Activated T-cell treated with anti-CD3 and anti-CD28 coated beads, Interleukin-2, amount 50 U/mL, for 4 hours (primary cell): ENCODE results near the gene KRT8. TPM values are rescaled to one million over a fixed set of nuclear protein-coding genes. Genes with fewer than 3 reads are reported as not detected.

Source experiments
- ATAC-seq, 2 donors: fragments of 200-7000 bp; cut with Tn5 transposase; one replicate each; pipeline ENCODE4 v1.10.0; 2021
- DNase-seq: peaks from one replicate; pipeline ENCODE4 v3.0.0-alpha.2; 2020
- H3K27me3 Mint-ChIP-seq: one replicate; pipeline ENCODE4 v1.8.0; 2021; ENCODE audit warnings: low read depth, mixed read lengths
- H3K36me3 Mint-ChIP-seq: one replicate; pipeline ENCODE4 v1.8.0; 2022; ENCODE audit warnings: mixed read lengths; ENCODE audit not compliant: insufficient read depth
- H3K4me1 Mint-ChIP-seq: one replicate; pipeline ENCODE4 v1.8.0; 2021; ENCODE audit warnings: low read depth, mixed read lengths
- H3K4me3 Mint-ChIP-seq: one replicate; pipeline ENCODE4 v1.8.0; 2021; ENCODE audit warnings: mild to moderate bottlenecking, moderate library complexity, mixed read lengths
- H3K9me3 Mint-ChIP-seq: one replicate; pipeline ENCODE4 v1.8.0; 2021; ENCODE audit warnings: mixed read lengths
- total RNA-seq, 3 donors: library from RNA; stranded (reverse); gene quantifications; one replicate each; pipeline ENCODE4 v1.2.1, GENCODE V29; 2021

The KRT8 gene
- total RNA-seq, 3 donors from 2014 or later = 4.2 to 6.0 (median 4.5) TPM

- no peak overlapping the region for H3K4me3 Mint-ChIP-seq
- ATAC-seq (no peak), DNase-seq (no peak)
- H3K36me3 Mint-ChIP-seq = no peaks in the 10 kb centered on the region
- no peaks in the 10 kb centered on the region for H3K9me3 Mint-ChIP-seq
- H3K4me1 Mint-ChIP-seq = peaks cover 18% of the 10 kb centered on the region
- peaks cover 12% of the 10 kb centered on the region for H3K27me3 Mint-ChIP-seq
Measured at GRCh38 chr12:52877242-52877641, 27.6 kb downstream of the KRT8 start.

DNA sequence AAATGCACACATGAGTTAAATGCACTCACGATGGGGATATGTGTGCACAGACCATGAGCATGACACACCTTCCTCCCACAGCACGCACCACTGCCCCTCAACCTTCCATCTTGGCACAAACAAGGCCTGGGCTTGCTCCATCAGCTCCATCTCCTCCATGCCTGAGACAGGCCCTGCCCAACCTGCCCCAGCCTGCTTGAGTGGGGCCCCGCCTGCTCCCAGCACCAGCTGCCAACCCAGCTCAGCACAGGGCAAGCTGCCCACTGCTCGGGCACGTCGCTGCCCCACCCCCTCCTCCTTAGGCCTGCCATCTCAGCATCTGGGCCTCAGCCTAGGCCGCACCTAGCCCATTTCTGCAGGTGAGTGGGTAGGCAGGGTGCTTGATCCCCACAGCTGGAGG, 28.5 kb downstream of the KRT8 start:
- no peak for DNase-seq
- H3K27me3 Mint-ChIP-seq = peaks cover 8% of the 10 kb centered on the region
- ATAC-seq = no peak
- H3K4me3 Mint-ChIP-seq = no peak overlapping the region
- H3K9me3 Mint-ChIP-seq = no peaks in the 10 kb centered on the region
- no peaks in the 10 kb centered on the region for H3K36me3 Mint-ChIP-seq
- H3K4me1 Mint-ChIP-seq = peaks cover 18% of the 10 kb centered on the region

DNA sequence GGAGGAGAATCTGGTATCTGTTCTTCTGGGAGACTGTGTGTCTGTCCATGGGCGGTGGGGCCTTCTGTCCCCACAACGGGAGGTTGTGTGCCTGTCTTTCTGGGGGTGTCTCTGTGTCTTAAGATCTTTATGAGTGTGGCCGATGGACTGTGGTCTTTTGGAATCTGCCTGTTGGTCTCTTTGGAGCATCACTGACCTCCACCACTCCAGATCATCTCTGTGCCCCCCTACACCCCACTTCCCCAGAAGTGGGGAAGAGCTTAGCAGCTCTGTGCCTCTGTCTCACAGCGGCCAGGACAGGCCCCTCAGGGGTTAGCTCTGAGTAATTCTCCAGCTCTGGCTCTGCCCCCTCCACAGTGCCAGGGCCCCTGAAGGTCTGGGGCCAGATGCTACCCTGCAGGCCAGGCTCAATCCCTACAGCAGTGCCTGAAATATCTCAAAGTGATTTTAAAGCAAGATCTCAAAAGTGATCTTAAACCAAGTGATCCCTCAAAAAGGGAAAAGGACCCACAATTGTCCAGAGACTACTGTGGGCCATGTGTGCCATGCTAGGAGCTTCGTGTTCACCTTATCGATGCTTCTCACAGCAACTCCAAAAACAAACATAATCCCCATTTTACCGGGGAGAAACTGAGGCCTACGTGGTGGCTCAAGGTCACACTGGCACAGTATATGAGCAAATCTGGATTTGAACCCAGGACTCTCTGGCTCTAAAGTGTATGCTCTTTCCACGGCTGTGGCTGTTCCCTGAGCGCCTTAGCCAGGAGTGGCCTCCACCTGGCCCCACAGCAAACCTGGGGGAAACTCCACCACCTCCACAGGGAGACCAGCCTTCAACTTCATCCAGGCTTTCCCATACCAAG, 30.1 kb downstream of the KRT8 start:
- ATAC-seq (no peak), DNase-seq (no peak)
- Mint-ChIP-seq H3K9me3 (no peaks in the 10 kb centered on the region), H3K27me3 (no peaks in the 10 kb centered on the region), H3K4me3 (peak overlapping the region; percentile 76), H3K4me1 (peaks cover 25% of the 10 kb centered on the region), H3K36me3 (no peaks in the 10 kb centered on the region)

- peaks cover 24% of the 10 kb centered on the region for H3K4me1 Mint-ChIP-seq
- peak overlapping the region; percentile 76 for H3K4me3 Mint-ChIP-seq
- H3K9me3 Mint-ChIP-seq = no peaks in the 10 kb centered on the region
- H3K36me3 Mint-ChIP-seq = no peaks in the 10 kb centered on the region
- DNase-seq = peak; percentile 36
- peak; percentile 68 to 80 for ATAC-seq
- no peaks in the 10 kb centered on the region for H3K27me3 Mint-ChIP-seq
Measured at GRCh38 chr12:52873832-52874572, 30.9 kb downstream of the KRT8 start.

DNA sequence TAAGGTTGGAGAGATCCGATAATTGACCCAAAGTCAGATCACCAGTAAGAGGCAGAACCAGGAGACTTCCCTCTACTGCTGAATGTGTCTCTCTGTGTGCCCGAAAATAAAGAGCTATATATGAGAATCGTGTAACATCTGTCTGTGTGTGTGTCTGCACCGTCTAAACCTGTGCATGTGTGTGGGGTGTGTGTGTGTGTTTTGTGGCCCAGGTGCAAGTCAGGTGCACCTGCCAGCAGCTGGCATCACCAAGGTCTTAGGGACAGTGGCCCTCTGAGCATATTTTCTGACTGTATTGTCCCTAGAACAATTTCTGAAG, 31.4 kb downstream of the KRT8 start:
- no peak for DNase-seq
- no peaks in the 10 kb centered on the region for H3K9me3 Mint-ChIP-seq
- ATAC-seq = no peak

DNA sequence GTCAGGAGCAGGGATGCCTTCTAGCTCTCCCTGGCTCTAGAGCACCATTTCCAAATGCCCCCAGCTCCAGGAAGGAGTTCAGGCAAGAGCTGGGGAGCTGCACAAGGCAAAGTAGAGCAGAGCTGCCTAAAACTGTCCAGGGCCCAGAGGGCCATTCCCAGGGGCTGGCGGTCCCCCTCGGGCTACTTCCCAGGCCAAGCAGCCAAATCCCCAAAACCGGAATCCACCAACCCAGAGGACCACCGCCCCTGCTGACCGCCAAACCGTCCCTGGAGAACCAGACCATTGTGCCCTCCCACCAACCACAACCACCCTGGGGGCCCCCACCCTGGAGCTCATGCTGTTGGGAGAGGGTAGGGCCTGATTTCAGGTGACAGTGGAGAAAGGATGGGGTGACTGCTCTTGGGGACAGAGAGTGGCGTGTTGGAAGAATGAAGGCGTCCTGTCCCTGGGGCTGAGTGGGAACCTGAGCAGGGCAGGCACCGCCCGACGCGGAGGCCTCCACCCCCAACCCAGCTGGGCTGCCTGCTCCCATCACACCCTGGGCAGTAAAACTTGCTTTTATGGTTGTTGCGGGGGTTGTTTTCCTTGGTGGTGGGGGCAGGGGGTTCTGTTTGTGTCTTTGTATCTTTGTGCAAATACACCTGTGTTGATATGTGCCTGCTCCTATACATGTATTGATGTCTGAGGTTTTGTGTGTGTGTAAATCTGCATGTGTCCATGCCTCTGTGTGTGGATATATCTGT, 32.1 kb downstream of the KRT8 start:
- no peaks in the 10 kb centered on the region for H3K9me3 Mint-ChIP-seq
- peak overlapping the region; percentile 74 for H3K4me3 Mint-ChIP-seq
- no peaks in the 10 kb centered on the region for H3K36me3 Mint-ChIP-seq
- DNase-seq (no peak), ATAC-seq (no peak)
- H3K4me1 Mint-ChIP-seq = peaks cover 28% of the 10 kb centered on the region
- no peaks in the 10 kb centered on the region for H3K27me3 Mint-ChIP-seq

More for the DNA sequence above, 31.4 kb downstream of the KRT8 start:
- no peaks in the 10 kb centered on the region for H3K27me3 Mint-ChIP-seq
- H3K36me3 Mint-ChIP-seq = no peaks in the 10 kb centered on the region
- peak overlapping the region; percentile 74 for H3K4me3 Mint-ChIP-seq
- H3K4me1 Mint-ChIP-seq = peaks cover 27% of the 10 kb centered on the region

DNA sequence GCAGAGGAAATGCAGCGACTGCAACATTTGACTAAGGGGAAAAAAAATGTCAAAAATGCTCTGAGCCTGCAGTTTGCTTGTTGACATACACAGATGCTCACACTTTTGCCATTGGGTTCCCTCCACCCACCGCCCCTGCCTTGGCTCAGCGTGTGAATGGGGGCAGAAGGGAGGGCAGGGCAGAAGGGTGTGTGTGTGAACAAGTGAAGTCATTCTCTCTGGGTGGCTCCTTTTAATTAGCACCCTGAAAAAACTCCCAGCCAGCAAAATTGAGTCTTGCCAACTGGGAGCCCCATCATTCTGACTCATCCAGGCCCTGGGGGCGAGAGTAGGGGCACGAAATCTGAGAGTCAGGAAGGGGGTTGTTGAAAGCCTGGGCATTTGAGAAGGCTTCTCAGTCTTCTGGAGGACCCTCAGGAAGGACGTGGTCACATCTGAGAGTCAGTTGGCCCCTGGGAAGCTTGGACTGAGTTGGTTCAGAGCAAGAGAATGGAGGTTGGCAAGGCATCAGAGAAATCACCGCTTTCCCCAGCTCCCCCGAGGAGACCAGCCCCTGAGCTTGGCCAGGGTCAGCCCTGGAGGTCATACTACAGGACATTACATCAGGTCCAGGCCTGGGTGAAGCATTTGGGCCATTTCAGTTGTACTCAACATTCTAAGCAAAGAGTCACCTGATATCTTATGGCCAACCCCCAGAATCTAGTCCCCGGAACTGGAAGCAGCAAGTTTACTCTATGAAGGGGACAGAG, 33.4 kb downstream of the KRT8 start:
- Mint-ChIP-seq H3K4me3 (no peak overlapping the region), H3K36me3 (no peaks in the 10 kb centered on the region), H3K9me3 (no peaks in the 10 kb centered on the region), H3K4me1 (peaks cover 38% of the 10 kb centered on the region), H3K27me3 (no peaks in the 10 kb centered on the region)
- ATAC-seq = no peak
- DNase-seq = no peak

DNA sequence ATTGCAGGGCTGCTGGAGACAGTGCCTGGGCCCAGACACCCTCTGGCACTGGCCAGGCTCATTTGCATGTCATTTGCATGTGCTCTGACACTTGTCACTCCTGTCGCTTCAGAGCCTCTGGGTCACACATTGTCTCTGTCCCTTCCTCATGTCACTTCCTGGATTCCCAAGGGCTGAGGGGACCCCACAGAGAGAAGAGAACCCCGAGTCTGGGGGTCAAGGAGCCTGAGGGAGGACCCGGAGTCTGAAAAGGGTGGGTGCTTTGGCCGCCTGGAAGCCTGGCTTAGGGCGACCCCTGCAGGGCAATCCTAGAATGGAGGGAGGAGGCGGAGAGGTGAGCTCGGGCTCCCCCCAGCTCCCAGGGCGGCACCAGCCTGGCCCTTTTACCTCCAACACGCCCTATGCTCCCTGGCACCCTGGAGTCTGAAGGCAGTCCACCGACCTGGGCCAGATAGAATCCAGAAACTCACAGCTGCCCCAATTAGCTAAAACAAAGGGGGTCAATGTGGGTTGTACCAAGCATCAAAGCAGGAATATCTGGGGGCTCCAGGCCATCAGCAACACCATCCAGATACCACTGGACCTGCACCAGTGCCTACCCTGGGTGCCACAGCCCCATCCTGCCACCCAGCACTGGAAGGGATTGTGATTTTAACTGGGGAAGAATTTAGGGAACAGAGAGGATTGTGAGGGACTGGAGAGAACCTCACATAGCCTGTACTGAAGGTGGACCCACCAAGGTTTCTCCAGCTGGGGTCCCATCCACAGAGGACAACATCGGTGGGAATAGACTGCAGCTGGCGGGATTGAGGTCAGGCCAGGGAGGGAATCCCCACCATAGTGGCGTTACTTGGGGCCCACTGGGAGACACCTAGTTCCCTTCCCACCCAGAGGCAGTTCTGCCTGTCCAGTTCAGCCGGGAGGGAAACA, 34.2 kb downstream of the KRT8 start:
- Mint-ChIP-seq H3K27me3 (no peaks in the 10 kb centered on the region), H3K4me3 (no peak overlapping the region), H3K9me3 (no peaks in the 10 kb centered on the region), H3K36me3 (no peaks in the 10 kb centered on the region), H3K4me1 (peaks cover 38% of the 10 kb centered on the region)
- ATAC-seq = peak; percentile 68 to 74
- peak; percentile 77 for DNase-seq

- Mint-ChIP-seq H3K4me3 (no peak overlapping the region), H3K36me3 (no peaks in the 10 kb centered on the region), H3K4me1 (peaks cover 26% of the 10 kb centered on the region), H3K27me3 (no peaks in the 10 kb centered on the region), H3K9me3 (no peaks in the 10 kb centered on the region)
- DNase-seq (peak; percentile 47), ATAC-seq (peak in 1 of 2 donors; percentile 39)
Measured at GRCh38 chr12:52867642-52868041, 37.2 kb downstream of the KRT8 start.

- DNase-seq = no peak
- Mint-ChIP-seq H3K27me3 (no peaks in the 10 kb centered on the region), H3K4me1 (peaks cover 26% of the 10 kb centered on the region), H3K9me3 (no peaks in the 10 kb centered on the region), H3K36me3 (no peaks in the 10 kb centered on the region), H3K4me3 (no peak overlapping the region)
- ATAC-seq = no peak
Measured at GRCh38 chr12:52867152-52867551, 37.7 kb downstream of the KRT8 start.

DNA sequence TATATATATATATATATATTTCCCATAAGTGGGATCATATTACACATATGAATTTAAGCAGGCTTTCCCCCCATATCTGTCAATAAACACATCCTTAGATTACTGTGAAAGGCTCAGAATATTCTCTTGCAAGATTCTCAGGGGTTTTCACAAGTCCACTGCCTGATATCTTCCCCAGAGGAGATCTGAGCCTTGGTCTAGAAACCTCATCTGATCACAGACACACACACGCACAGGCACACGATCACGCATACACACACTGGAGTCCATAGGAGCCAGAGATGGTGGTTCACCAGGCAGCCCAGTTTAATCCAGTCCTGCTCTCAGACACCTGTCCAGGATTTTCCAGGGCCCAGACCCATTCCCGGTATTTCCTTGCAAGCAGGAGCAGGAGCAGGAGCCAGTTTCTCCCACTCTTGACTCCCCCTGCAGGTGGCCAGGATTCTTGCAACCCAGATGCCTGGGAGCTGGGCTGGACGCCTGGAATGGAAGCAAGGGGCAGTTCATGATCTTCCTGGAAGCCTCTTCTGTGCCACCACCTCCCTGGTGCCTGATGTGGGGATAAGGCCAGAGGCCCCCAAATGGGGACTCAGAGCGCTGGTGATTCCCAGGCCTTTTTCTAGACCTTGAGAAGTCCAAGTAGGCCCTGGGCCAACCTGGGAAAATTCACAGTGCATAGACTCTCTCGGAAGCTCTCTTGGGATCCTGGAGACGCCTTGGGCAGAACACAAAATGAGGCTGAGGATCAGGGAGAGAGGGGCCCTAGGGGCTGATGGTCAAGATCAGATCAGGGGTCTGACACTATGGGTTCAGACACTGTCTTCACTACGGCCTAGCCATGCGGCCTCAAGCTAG, 39.6 kb downstream of the KRT8 start:
- no peaks in the 10 kb centered on the region for H3K9me3 Mint-ChIP-seq
- H3K36me3 Mint-ChIP-seq = no peaks in the 10 kb centered on the region
- ATAC-seq = no peak
- H3K27me3 Mint-ChIP-seq = no peaks in the 10 kb centered on the region
- no peak for DNase-seq
- no peak overlapping the region for H3K4me3 Mint-ChIP-seq
- peaks cover 22% of the 10 kb centered on the region for H3K4me1 Mint-ChIP-seq

DNA sequence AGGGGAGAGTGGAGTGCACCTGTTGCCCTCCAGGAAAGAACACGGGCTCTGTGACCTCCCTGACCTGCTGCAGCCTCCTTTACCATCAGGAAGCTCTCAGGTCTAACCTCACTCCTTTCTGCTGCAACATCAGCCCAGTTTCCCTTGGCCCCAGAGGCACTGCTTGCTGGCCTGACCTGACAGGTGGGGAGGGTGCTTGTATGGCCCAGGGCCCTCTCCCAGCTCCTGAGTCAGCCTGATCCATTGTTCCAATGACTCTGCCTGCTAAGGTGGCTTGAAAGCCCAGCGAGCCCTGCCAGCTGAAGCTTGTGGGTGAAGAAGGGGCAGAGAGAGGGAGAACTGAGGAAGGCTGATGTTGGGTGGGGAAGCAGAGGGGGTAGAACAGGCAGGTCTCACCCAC, 42.9 kb downstream of the KRT8 start:
- H3K4me1 Mint-ChIP-seq = peaks cover 6% of the 10 kb centered on the region
- no peaks in the 10 kb centered on the region for H3K9me3 Mint-ChIP-seq
- ATAC-seq = no peak
- no peak for DNase-seq
- no peak overlapping the region for H3K4me3 Mint-ChIP-seq
- no peaks in the 10 kb centered on the region for H3K27me3 Mint-ChIP-seq
- H3K36me3 Mint-ChIP-seq = no peaks in the 10 kb centered on the region
